ENCODE results near the gene CPEB2. TPM values are rescaled to one million over a fixed set of nuclear protein-coding genes. Genes with fewer than 3 reads are reported as not detected.

Gene CPEB2
- total and polyA plus RNA-seq, 8 donors: 8.4 to 27.7 (median 12.2) TPM

- no peaks in the 10 kb centered on the region for H3K27me3 ChIP-seq
These were observed 98.9 kb downstream of the CPEB2 start for GRCh38 chr4:15100994-15101695.

DNA sequence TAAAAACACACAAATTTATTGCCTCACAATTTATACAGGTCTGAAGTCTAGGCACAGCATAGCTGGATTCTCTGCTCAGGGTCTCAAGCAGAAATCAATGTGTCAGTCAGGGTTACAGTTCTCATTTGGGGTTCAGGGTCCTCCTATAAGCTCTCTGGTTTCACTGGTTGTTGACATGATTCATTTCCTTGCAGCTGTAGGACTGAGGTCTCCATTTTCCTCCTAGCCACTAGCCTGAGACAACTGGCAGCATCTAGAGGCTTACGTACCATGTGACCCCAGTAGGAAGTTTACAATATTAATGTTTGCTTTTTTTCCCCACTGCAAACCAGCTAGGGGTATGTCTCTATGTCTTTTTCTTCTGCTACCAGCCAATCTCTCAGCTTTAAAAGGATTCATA is 102.5 kb downstream of the CPEB2 start:
- H3K9me3 ChIP-seq: no peaks in the 10 kb centered on the region
- TF ChIP-seq, protein P1, sequence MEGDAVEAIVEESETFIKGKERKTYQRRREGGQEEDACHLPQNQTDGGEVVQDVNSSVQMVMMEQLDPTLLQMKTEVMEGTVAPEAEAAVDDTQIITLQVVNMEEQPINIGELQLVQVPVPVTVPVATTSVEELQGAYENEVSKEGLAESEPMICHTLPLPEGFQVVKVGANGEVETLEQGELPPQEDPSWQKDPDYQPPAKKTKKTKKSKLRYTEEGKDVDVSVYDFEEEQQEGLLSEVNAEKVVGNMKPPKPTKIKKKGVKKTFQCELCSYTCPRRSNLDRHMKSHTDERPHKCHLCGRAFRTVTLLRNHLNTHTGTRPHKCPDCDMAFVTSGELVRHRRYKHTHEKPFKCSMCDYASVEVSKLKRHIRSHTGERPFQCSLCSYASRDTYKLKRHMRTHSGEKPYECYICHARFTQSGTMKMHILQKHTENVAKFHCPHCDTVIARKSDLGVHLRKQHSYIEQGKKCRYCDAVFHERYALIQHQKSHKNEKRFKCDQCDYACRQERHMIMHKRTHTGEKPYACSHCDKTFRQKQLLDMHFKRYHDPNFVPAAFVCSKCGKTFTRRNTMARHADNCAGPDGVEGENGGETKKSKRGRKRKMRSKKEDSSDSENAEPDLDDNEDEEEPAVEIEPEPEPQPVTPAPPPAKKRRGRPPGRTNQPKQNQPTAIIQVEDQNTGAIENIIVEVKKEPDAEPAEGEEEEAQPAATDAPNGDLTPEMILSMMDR (IDR thresholded peaks at IDR 0.05): no peak
- intact Hi-C loops (cut with DNase I): no loop called here
- no peaks in the 10 kb centered on the region for H3K36me3 ChIP-seq
- H3K4me1 ChIP-seq: no peaks in the 10 kb centered on the region
- no peak overlapping the region for H3K4me3 ChIP-seq
- DNase-seq (no peak), ATAC-seq (no peak)
- no peak overlapping the region for H3K27ac ChIP-seq
- no peaks in the 10 kb centered on the region for H3K27me3 ChIP-seq

More at GRCh38 chr4:15100994-15101695, 98.9 kb downstream of the CPEB2 start:
- intact Hi-C loops (cut with DNase I): no loop called here
- Histone ChIP-seq H3K36me3 (no peaks in the 10 kb centered on the region), H3K9me3 (no peaks in the 10 kb centered on the region), H3K4me3 (no peak overlapping the region), H3K4me1 (no peaks in the 10 kb centered on the region), H3K27ac (no peak overlapping the region)
- no peak for ATAC-seq
- no peak for DNase-seq
- TF ChIP-seq, protein P1 (IDR thresholded peaks at IDR 0.05): no peak

GRCh38 chr4:15106399-15106798 is 104.1 kb downstream of the CPEB2 start:
- Histone ChIP-seq H3K4me1 (no peaks in the 10 kb centered on the region), H3K36me3 (no peaks in the 10 kb centered on the region), H3K9me3 (no peaks in the 10 kb centered on the region), H3K27me3 (no peaks in the 10 kb centered on the region), H3K27ac (no peak overlapping the region), H3K4me3 (no peak overlapping the region)
- intact Hi-C loops (cut with DNase I): no loop called here
- DNase-seq (no peak), ATAC-seq (no peak)
- TF ChIP-seq, protein P1 (IDR thresholded peaks at IDR 0.05): no peak

GRCh38 chr4:15109600-15109999 is 107.3 kb downstream of the CPEB2 start:
- TF ChIP-seq, protein P1 (IDR thresholded peaks at IDR 0.05): no peak
- Histone ChIP-seq H3K9me3 (no peaks in the 10 kb centered on the region), H3K27me3 (no peaks in the 10 kb centered on the region), H3K27ac (no peak overlapping the region), H3K36me3 (no peaks in the 10 kb centered on the region), H3K4me1 (no peaks in the 10 kb centered on the region), H3K4me3 (no peak overlapping the region)
- intact Hi-C loops (cut with DNase I): no loop called here
- ATAC-seq (no peak), DNase-seq (no peak)

DNA sequence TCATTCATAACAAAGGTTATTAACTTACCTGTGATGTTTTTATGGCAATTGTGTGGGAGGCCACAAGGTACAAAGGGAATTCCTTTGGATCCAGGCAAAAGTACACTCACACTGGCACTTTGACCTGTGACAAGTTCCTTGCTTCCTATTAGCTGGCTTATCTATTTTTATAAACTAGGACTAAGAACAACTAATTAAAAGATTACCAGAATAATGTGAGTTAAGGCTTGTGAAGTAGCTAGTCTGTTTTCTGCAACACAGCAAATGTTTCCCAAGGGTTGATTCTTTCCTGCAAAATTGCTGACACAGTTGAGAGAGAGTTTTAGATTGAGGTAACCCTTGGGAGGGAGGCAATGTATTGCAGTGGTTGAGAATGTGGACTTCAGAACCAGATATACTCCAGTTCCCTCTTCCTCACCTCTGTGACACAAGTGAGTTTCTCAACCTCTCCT is 107.9 kb downstream of the CPEB2 start:
- no peaks in the 10 kb centered on the region for H3K9me3 ChIP-seq
- H3K36me3 ChIP-seq: no peaks in the 10 kb centered on the region
- no peaks in the 10 kb centered on the region for H3K27me3 ChIP-seq
- TF ChIP-seq, protein P1 (IDR thresholded peaks at IDR 0.05): no peak
- ATAC-seq: no peak
- DNase-seq: no peak
- intact Hi-C loops (cut with DNase I): no loop called here
- no peak overlapping the region for H3K27ac ChIP-seq
- no peaks in the 10 kb centered on the region for H3K4me1 ChIP-seq
- H3K4me3 ChIP-seq: no peak overlapping the region
